Testis (tissue), 3 donors: ENCODE results near the gene TIAM2. TPM values are rescaled to one million over a fixed set of nuclear protein-coding genes. Genes with fewer than 3 reads are reported as not detected.

Experiments
- DNase-seq: peaks from one replicate; pipeline ENCODE4 v3.0.0-alpha.2; 2019
- H3K27ac ChIP-seq, 2 donors: fragments of 200-600 bp; sonication (generic); one replicate each; pipeline ENCODE4 v1.5.1; 2019
- H3K27me3 ChIP-seq: fragments of 200-600 bp; sonication (generic); one replicate; pipeline ENCODE4 v1.5.1; 2019
- H3K36me3 ChIP-seq: fragments of 200-600 bp; sonication (generic); one replicate; pipeline ENCODE4 v1.5.1; 2017; ENCODE audit warnings: low read depth; ENCODE audit errors: missing control alignments
- H3K4me1 ChIP-seq: fragments of 200-600 bp; sonication (generic); one replicate; pipeline ENCODE4 v1.5.1; 2019
- H3K4me3 ChIP-seq, 2 donors: fragments of 200-600 bp; sonication (generic); one replicate each; pipeline ENCODE4 v1.5.1; 2017 to 2019
- H3K9me3 ChIP-seq: fragments of 200-600 bp; sonication (generic); one replicate; pipeline ENCODE4 v1.5.1; 2017
- CTCF ChIP-seq, 3 experiments: fragments of 450-650 bp in 2 of 3; fragments of 200-600 bp in 1 of 3; sonication (generic) in 1 of 3; IDR thresholded peaks; one replicate each; pipeline ENCODE4 v1.5.1; 2016 to 2019; ENCODE audit warnings: antibody characterized with exemption in 3 of 3, mild to moderate bottlenecking in 2 of 3, moderate library complexity in 1 of 3
- POLR2A ChIP-seq: fragments of 450-650 bp; IDR thresholded peaks from one replicate; pipeline ENCODE4 v1.6.1; 2017; ENCODE audit warnings: antibody characterized with exemption, mild to moderate bottlenecking, moderate library complexity
- WGBS, 2 donors: methylation state at CpG; one replicate each; pipeline ENCODE4 v1.1.5; 2018; 5-methylcytosine and 5-hydroxymethylcytosine counted together
- intact Hi-C: fragments of 100-400 bp; cut with DNase I; formaldehyde crosslinking; loops from one replicate; pipeline ENCODE4 v1.15.1; 2023; ENCODE audit warnings: low total_unique reads
- polyA plus RNA-seq: library from polyadenylated mRNA; stranded (reverse); fragments of 350-450 nt; fragmentation: Illumina TruSeq; extraction: RNeasy Lipid Tissue Mini Kit (QIAGEN cat#74804); gene quantifications from one replicate; pipeline ENCODE4 v1.2.3, GENCODE V29; 2014; ENCODE audit warnings: low read depth, low replicate concordance; ENCODE audit not compliant: insufficient read depth
- total RNA-seq, 2 donors: library from RNA; depleted of rRNA; stranded (reverse); fragments of >200 nt; gene quantifications; one replicate each; pipeline ENCODE4 v1.2.3, GENCODE V29; 2016

The TIAM2 gene
- total and polyA plus RNA-seq, 3 donors from 2014 or later = 22.7 to 43.8 (median 38.0) TPM

GRCh38 chr6:155107432-155108069 is 112.4 kb downstream of the TIAM2 start:
- WGBS, 2 donors = 77% methylated on average over 7 of the region's 7 CpGs
- Histone ChIP-seq H3K27ac (no peak overlapping the region), H3K27me3 (no peaks in the 10 kb centered on the region), H3K4me1 (no peaks in the 10 kb centered on the region), H3K9me3 (no peaks in the 10 kb centered on the region), H3K36me3 (no peaks in the 10 kb centered on the region), H3K4me3 (no peak overlapping the region)
- intact Hi-C loops = no loop called here
- TF ChIP-seq POLR2A (no peak), CTCF (IDR thresholded peaks at IDR 0.05) (no peak)
- DNase-seq = no peak

GRCh38 chr6:155108070-155108820 is 113.1 kb downstream of the TIAM2 start:
- no peak overlapping the region for H3K27ac ChIP-seq
- no peak for DNase-seq
- H3K9me3 ChIP-seq = no peaks in the 10 kb centered on the region
- H3K27me3 ChIP-seq = no peaks in the 10 kb centered on the region
- H3K36me3 ChIP-seq = no peaks in the 10 kb centered on the region
- no peaks in the 10 kb centered on the region for H3K4me1 ChIP-seq
- no peak overlapping the region for H3K4me3 ChIP-seq
- intact Hi-C loops = no loop called here
- TF ChIP-seq POLR2A = no peak
- TF ChIP-seq CTCF (IDR thresholded peaks at IDR 0.05) = no peak
- WGBS, 2 donors = 81 to 88% methylated on average over 11 of the region's 11 CpGs

GRCh38 chr6:155110721-155111120 is 115.6 kb downstream of the TIAM2 start:
- no peak overlapping the region for H3K27ac ChIP-seq
- no peak for DNase-seq
- 86 to 92% methylated on average over 2 of the region's 2 CpGs for WGBS, 2 donors
- TF ChIP-seq CTCF (IDR thresholded peaks at IDR 0.05) (no peak), POLR2A (no peak)
- H3K4me3 ChIP-seq = no peak overlapping the region
- intact Hi-C loops = no loop called here
- H3K9me3 ChIP-seq = no peaks in the 10 kb centered on the region
- H3K36me3 ChIP-seq = no peaks in the 10 kb centered on the region
- H3K4me1 ChIP-seq = no peaks in the 10 kb centered on the region
- no peaks in the 10 kb centered on the region for H3K27me3 ChIP-seq

- no peaks in the 10 kb centered on the region for H3K27me3 ChIP-seq
- WGBS, 2 donors = 83 to 85% methylated on average over 7 of the region's 7 CpGs
- H3K4me1 ChIP-seq = no peaks in the 10 kb centered on the region
- H3K27ac ChIP-seq = no peak overlapping the region
- no peak for DNase-seq
- no peaks in the 10 kb centered on the region for H3K36me3 ChIP-seq
- H3K4me3 ChIP-seq = no peak overlapping the region
- H3K9me3 ChIP-seq = no peaks in the 10 kb centered on the region
- intact Hi-C loops = no loop called here
- no peak for TF ChIP-seq CTCF (IDR thresholded peaks at IDR 0.05)
- TF ChIP-seq POLR2A = no peak
Measured at GRCh38 chr6:155112757-155113156, 117.6 kb downstream of the TIAM2 start.
